HepG2 (cell line): Measurements from ENCODE around the gene ITCH. TPM values are rescaled to one million over a fixed set of nuclear protein-coding genes. Genes with fewer than 3 reads are reported as not detected.

ENCODE experiments used
- FOXA1 ChIP-seq, 2 experiments: fragments of 450-650 bp in 1 of 2; sonication (generic) in 1 of 2; formaldehyde crosslinking in 1 of 2; IDR thresholded peaks; 2 replicates each; pipeline versions ENCODE4 v1.4.0 to v1.6.1; 2016 to 2020; ENCODE audit warnings: missing genetic modification reagents in 1 of 2
- ISX ChIP-seq: sonication (generic); formaldehyde crosslinking; conservative IDR thresholded peaks from 2 replicates; pipeline ENCODE4 v1.5.0; 2020; ENCODE audit warnings: missing genetic modification reagents
- MED1 ChIP-seq: sonication (generic); formaldehyde crosslinking; IDR thresholded peaks from 2 replicates; pipeline ENCODE4 v1.4.0; 2020; ENCODE audit warnings: missing genetic modification reagents
- MYNN ChIP-seq: sonication (generic); formaldehyde crosslinking; IDR thresholded peaks from 2 replicates; pipeline ENCODE4 v1.4.0; 2020; ENCODE audit warnings: mild to moderate bottlenecking, low read depth, missing genetic modification reagents
- SALL1 ChIP-seq: sonication (generic); formaldehyde crosslinking; IDR thresholded peaks from 2 replicates; pipeline ENCODE4 v1.8.0; 2022; ENCODE audit warnings: mild to moderate bottlenecking, missing genetic modification reagents
- SCMH1 ChIP-seq: sonication (generic); formaldehyde crosslinking; IDR thresholded peaks from 2 replicates; pipeline ENCODE4 v1.9.0; 2021; ENCODE audit warnings: missing genetic modification reagents, mild to moderate bottlenecking, borderline replicate concordance
- ZMAT3 ChIP-seq: sonication (generic); formaldehyde crosslinking; conservative IDR thresholded peaks from 2 replicates; pipeline ENCODE4 v1.7.0; 2021; ENCODE audit warnings: missing genetic modification reagents
- ZNF10 ChIP-seq: sonication (generic); formaldehyde crosslinking; IDR thresholded peaks from 2 replicates; pipeline ENCODE4 v1.4.0; 2020; ENCODE audit warnings: mild to moderate bottlenecking, low read depth, missing genetic modification reagents, borderline replicate concordance
- ZNF30 ChIP-seq: sonication (generic); formaldehyde crosslinking; IDR thresholded peaks from 2 replicates; pipeline ENCODE4 v1.5.0; 2020; ENCODE audit warnings: mild to moderate bottlenecking, missing genetic modification reagents
- ZNF572 ChIP-seq: sonication (generic); formaldehyde crosslinking; IDR thresholded peaks from 2 replicates; pipeline ENCODE4 v1.5.1; 2020; ENCODE audit warnings: mild to moderate bottlenecking, missing genetic modification reagents
- ZNF678 ChIP-seq: sonication (generic); formaldehyde crosslinking; IDR thresholded peaks from 2 replicates; pipeline ENCODE4 v1.4.0; 2020; ENCODE audit warnings: mild to moderate bottlenecking, missing genetic modification reagents
- ZNF775 ChIP-seq: sonication (generic); formaldehyde crosslinking; IDR thresholded peaks from 2 replicates; pipeline ENCODE4 v1.4.0; 2020; ENCODE audit warnings: missing genetic modification reagents, mild to moderate bottlenecking, moderate library complexity, borderline replicate concordance
- ZNF788 ChIP-seq: sonication (generic); formaldehyde crosslinking; IDR thresholded peaks from 2 replicates; pipeline ENCODE4 v1.5.0; 2020; ENCODE audit warnings: mild to moderate bottlenecking, missing genetic modification reagents, borderline replicate concordance
- ZSCAN20 ChIP-seq: sonication (generic); formaldehyde crosslinking; IDR thresholded peaks from 2 replicates; pipeline ENCODE4 v1.4.0; 2020; ENCODE audit warnings: missing genetic modification reagents, mild to moderate bottlenecking, borderline replicate concordance
- ZSCAN25 ChIP-seq: sonication (generic); formaldehyde crosslinking; IDR thresholded peaks from 2 replicates; pipeline ENCODE4 v1.8.0; 2022; ENCODE audit warnings: mild to moderate bottlenecking, missing genetic modification reagents
- polyA plus RNA-seq, 8 experiments: library from polyadenylated mRNA; depleted of rRNA in 3 of 8; stranded (reverse) in 7 of 8; unstranded in 1 of 8; fragments of >200 nt; fragmentation: Illumina TruSeq in 4 of 8; extraction: Trizol in 4 of 8; gene quantifications; 2 replicates each; pipeline versions ENCODE4 v1.2.1 to v1.2.3, GENCODE V29; 2011 to 2016; ENCODE audit warnings: low read depth in 4 of 8, missing spikeins in 1 of 8, mixed read lengths in 1 of 8; ENCODE audit not compliant: insufficient read depth in 1 of 8
- total RNA-seq, 5 experiments: library from RNA; depleted of rRNA; stranded (reverse); fragments of >200 nt; fragmentation: Illumina TruSeq; extraction: Trizol; gene quantifications; 2 replicates each; pipeline ENCODE4 v1.2.3, GENCODE V29; 2016; ENCODE audit warnings: low read depth in 1 of 5
- TF ChIP-seq, protein P1 (sequence below): IDR thresholded peaks from 2 replicates; pipeline ENCODE4 v1.6.1; 2016; ENCODE audit warnings: missing compliant biosample characterization, missing genetic modification reagents, borderline replicate concordance
- TF ChIP-seq, protein P2 (sequence below): sonication (generic); formaldehyde crosslinking; IDR thresholded peaks from 2 replicates; pipeline ENCODE4 v1.4.0; 2020; ENCODE audit warnings: mild to moderate bottlenecking, missing genetic modification reagents
- TF ChIP-seq, protein P3 (sequence below): sonication (generic); formaldehyde crosslinking; IDR thresholded peaks from 2 replicates; pipeline ENCODE4 v1.5.0; 2020; ENCODE audit warnings: mild to moderate bottlenecking, missing genetic modification reagents, borderline replicate concordance
- TF ChIP-seq, protein P4 (sequence below): sonication (generic); formaldehyde crosslinking; IDR thresholded peaks from 2 replicates; pipeline ENCODE4 v1.9.0; 2022; ENCODE audit warnings: low read depth, missing genetic modification reagents

ITCH gene
- total and polyA plus RNA-seq, 2 of the 13 experiments (the other 11 are each of a cell fraction or from before 2014, with no cell fraction given): 20.5 to 112 TPM

DNA sequence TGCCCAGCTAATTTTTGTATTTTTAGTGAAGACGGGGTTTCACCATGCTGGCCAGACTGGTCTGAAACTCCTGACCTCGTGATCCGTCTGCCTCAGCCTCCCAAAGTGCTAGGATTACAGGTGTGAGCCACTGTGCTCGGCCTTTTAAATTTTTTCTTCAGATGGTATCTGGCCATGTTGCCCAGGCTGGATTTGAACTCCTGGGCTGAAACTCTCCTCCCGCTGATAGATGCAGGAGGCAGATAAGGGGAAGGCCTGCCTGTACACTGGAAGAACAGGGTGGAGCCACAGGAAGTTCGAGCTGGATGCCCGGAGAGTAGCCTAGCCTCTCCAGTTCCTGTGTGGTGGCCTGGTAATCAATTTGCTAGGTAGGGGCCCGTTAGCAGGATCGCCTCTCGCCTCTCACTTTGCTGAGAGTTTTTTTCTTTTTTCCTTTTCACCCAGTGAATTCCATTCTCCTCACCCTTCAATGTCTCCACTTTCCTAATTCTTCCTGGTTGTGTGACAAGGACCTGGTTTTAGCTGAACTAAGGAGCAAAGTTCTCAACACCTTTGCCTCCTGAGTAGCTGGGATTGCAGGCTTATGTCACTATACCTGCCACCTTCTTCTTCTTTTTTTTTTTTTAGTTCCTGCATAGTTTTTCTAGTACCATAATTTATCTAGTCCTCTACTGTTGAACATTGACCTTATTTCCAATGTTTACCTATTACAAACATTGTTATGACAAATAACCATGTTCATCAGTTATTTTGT, 19.4 kb upstream of the ITCH start (continued):
- TF ChIP-seq MYNN (CRISPR knock-in tag) (peak; percentile 32; the same call in 1 of the 2 replicates), ZSCAN20 (CRISPR knock-in tag) (no peak), SCMH1 (no peak), ZMAT3 (no peak), MED1 (CRISPR knock-in tag) (peak; percentile 33; the same call in 1 of the 2 replicates), ZNF30 (CRISPR knock-in tag) (no peak), ZNF10 (CRISPR knock-in tag) (no peak), ZNF788 (no peak), ZSCAN25 (CRISPR knock-in tag) (no peak), ZNF572 (no peak), FOXA1 (IDR thresholded peaks at IDR 0.05) (peak; percentile 71; the same call in 1 of the 2 replicates), FOXA1 (CRISPR knock-in tag; IDR thresholded peaks at IDR 0.05) (no peak), ZNF775 (CRISPR knock-in tag) (0 out of 2 replicates have a peak, but pooled peaks have one; percentile 46), ZNF678 (CRISPR knock-in tag) (peak; percentile 37; the same call in 1 of the 2 replicates), ISX (CRISPR knock-in tag) (0 out of 2 replicates have a peak, but pooled peaks have one; percentile 47), SALL1 (peak; percentile 57)
- TF ChIP-seq, protein P1, sequence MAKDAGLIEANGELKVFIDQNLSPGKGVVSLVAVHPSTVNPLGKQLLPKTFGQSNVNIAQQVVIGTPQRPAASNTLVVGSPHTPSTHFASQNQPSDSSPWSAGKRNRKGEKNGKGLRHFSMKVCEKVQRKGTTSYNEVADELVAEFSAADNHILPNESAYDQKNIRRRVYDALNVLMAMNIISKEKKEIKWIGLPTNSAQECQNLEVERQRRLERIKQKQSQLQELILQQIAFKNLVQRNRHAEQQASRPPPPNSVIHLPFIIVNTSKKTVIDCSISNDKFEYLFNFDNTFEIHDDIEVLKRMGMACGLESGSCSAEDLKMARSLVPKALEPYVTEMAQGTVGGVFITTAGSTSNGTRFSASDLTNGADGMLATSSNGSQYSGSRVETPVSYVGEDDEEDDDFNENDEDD (CRISPR knock-in tag): no peak
- TF ChIP-seq, protein P2, sequence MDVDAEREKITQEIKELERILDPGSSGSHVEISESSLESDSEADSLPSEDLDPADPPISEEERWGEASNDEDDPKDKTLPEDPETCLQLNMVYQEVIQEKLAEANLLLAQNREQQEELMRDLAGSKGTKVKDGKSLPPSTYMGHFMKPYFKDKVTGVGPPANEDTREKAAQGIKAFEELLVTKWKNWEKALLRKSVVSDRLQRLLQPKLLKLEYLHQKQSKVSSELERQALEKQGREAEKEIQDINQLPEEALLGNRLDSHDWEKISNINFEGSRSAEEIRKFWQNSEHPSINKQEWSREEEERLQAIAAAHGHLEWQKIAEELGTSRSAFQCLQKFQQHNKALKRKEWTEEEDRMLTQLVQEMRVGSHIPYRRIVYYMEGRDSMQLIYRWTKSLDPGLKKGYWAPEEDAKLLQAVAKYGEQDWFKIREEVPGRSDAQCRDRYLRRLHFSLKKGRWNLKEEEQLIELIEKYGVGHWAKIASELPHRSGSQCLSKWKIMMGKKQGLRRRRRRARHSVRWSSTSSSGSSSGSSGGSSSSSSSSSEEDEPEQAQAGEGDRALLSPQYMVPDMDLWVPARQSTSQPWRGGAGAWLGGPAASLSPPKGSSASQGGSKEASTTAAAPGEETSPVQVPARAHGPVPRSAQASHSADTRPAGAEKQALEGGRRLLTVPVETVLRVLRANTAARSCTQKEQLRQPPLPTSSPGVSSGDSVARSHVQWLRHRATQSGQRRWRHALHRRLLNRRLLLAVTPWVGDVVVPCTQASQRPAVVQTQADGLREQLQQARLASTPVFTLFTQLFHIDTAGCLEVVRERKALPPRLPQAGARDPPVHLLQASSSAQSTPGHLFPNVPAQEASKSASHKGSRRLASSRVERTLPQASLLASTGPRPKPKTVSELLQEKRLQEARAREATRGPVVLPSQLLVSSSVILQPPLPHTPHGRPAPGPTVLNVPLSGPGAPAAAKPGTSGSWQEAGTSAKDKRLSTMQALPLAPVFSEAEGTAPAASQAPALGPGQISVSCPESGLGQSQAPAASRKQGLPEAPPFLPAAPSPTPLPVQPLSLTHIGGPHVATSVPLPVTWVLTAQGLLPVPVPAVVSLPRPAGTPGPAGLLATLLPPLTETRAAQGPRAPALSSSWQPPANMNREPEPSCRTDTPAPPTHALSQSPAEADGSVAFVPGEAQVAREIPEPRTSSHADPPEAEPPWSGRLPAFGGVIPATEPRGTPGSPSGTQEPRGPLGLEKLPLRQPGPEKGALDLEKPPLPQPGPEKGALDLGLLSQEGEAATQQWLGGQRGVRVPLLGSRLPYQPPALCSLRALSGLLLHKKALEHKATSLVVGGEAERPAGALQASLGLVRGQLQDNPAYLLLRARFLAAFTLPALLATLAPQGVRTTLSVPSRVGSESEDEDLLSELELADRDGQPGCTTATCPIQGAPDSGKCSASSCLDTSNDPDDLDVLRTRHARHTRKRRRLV (CRISPR knock-in tag): no peak
- TF ChIP-seq, protein P3, sequence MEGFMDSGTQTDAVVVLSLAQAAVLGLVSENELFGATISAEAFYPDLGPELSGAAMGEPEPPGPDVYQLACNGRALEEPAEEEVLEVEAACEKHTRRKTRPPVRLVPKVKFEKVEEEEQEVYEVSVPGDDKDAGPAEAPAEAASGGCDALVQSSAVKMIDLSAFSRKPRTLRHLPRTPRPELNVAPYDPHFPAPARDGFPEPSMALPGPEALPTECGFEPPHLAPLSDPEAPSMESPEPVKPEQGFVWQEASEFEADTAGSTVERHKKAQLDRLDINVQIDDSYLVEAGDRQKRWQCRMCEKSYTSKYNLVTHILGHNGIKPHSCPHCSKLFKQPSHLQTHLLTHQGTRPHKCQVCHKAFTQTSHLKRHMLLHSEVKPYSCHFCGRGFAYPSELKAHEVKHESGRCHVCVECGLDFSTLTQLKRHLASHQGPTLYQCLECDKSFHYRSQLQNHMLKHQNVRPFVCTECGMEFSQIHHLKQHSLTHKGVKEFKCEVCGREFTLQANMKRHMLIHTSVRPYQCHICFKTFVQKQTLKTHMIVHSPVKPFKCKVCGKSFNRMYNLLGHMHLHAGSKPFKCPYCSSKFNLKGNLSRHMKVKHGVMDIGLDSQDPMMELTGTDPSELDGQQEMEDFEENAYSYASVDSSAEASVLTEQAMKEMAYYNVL (CRISPR knock-in tag): no peak
- TF ChIP-seq, protein P4, sequence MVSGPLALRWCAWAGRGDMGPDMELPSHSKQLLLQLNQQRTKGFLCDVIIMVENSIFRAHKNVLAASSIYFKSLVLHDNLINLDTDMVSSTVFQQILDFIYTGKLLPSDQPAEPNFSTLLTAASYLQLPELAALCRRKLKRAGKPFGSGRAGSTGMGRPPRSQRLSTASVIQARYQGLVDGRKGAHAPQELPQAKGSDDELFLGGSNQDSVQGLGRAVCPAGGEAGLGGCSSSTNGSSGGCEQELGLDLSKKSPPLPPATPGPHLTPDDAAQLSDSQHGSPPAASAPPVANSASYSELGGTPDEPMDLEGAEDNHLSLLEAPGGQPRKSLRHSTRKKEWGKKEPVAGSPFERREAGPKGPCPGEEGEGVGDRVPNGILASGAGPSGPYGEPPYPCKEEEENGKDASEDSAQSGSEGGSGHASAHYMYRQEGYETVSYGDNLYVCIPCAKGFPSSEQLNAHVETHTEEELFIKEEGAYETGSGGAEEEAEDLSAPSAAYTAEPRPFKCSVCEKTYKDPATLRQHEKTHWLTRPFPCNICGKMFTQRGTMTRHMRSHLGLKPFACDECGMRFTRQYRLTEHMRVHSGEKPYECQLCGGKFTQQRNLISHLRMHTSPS (CRISPR knock-in tag): no peak
